H9 (cell line): Measurements from ENCODE around the gene DPP10. TPM values are rescaled to one million over a fixed set of nuclear protein-coding genes. Genes with fewer than 3 reads are reported as not detected.

Source experiments
- DNase-seq: peaks from one replicate; pipeline ENCODE4 v3.0.0-alpha.2; 2017
- H2AFZ ChIP-seq: one replicate; pipeline ENCODE4 v1.6.1; 2013; ENCODE audit warnings: mild to moderate bottlenecking, low read length, control low read depth, moderate library complexity
- H2AK5ac ChIP-seq: 2 replicates; pipeline ENCODE4 v1.6.1; 2013; ENCODE audit warnings: low read length, control low read depth, mixed read lengths; ENCODE audit not compliant: insufficient read length
- H2BK120ac ChIP-seq: one replicate; pipeline ENCODE4 v1.6.1; 2013; ENCODE audit warnings: low read depth, mild to moderate bottlenecking, low read length, control low read depth, inconsistent platforms; ENCODE audit not compliant: poor library complexity, severe bottlenecking
- H2BK12ac ChIP-seq: 2 replicates; pipeline ENCODE4 v1.6.1; 2013; ENCODE audit warnings: low read length, control low read depth, mixed read lengths, low read depth; ENCODE audit not compliant: insufficient read length
- H2BK15ac ChIP-seq: 2 replicates; pipeline ENCODE4 v1.6.1; 2013; ENCODE audit warnings: low read depth, low read length, control low read depth
- H2BK20ac ChIP-seq: one replicate; pipeline ENCODE4 v1.6.1; 2013; ENCODE audit warnings: low read depth, mild to moderate bottlenecking, low read length, control low read depth, inconsistent platforms; ENCODE audit not compliant: poor library complexity, severe bottlenecking
- H2BK5ac ChIP-seq: 2 replicates; pipeline ENCODE4 v1.6.1; 2013; ENCODE audit warnings: low read length, control low read depth, mixed read lengths; ENCODE audit not compliant: insufficient read length
- H3K14ac ChIP-seq: 2 replicates; pipeline ENCODE4 v1.6.1; 2013; ENCODE audit warnings: low read length, control low read depth; ENCODE audit not compliant: insufficient read depth
- H3K18ac ChIP-seq: 2 replicates; pipeline ENCODE4 v1.6.1; 2013; ENCODE audit warnings: low read depth, mild to moderate bottlenecking, mixed read lengths, low read length, control low read depth; ENCODE audit not compliant: insufficient read length
- H3K23ac ChIP-seq: 2 replicates; pipeline ENCODE4 v1.6.1; 2013; ENCODE audit warnings: low read length, control low read depth, mixed read lengths, low read depth; ENCODE audit not compliant: insufficient read length
- H3K23me2 ChIP-seq: 2 replicates; pipeline ENCODE4 v1.6.1; 2013; ENCODE audit warnings: low read depth, mild to moderate bottlenecking, mixed read lengths, low read length, control low read depth; ENCODE audit not compliant: insufficient read length, poor library complexity, severe bottlenecking
- H3K27ac ChIP-seq: 2 replicates; pipeline ENCODE4 v1.5.1; 2013; ENCODE audit warnings: low read length, control low read depth, mixed read lengths, low read depth; ENCODE audit not compliant: insufficient read length
- H3K27me3 ChIP-seq: 2 replicates; pipeline ENCODE4 v1.6.1; 2013; ENCODE audit warnings: low read length, control low read depth, inconsistent platforms; ENCODE audit not compliant: insufficient read depth
- H3K4ac ChIP-seq: 2 replicates; pipeline ENCODE4 v1.6.1; 2013; ENCODE audit warnings: low read depth, mild to moderate bottlenecking, control low read depth, inconsistent platforms, low read length, moderate library complexity
- H3K4me1 ChIP-seq: 2 replicates; pipeline ENCODE4 v1.6.1; 2013; ENCODE audit warnings: low read length, control low read depth, inconsistent platforms; ENCODE audit not compliant: insufficient read depth
- H3K4me2 ChIP-seq: 2 replicates; pipeline ENCODE4 v1.6.1; 2013; ENCODE audit warnings: low read length, control low read depth, mixed read lengths; ENCODE audit not compliant: insufficient read length, insufficient read depth
- H3K56ac ChIP-seq: 2 replicates; pipeline ENCODE4 v1.6.1; 2013; ENCODE audit warnings: low read depth, mild to moderate bottlenecking, mixed read lengths, low read length, control low read depth; ENCODE audit not compliant: insufficient read length
- H3K79me1 ChIP-seq: 2 replicates; pipeline ENCODE4 v1.6.1; 2013; ENCODE audit warnings: low read depth, mild to moderate bottlenecking, moderate library complexity, low read length, control low read depth, inconsistent platforms; ENCODE audit not compliant: insufficient read depth, poor library complexity, severe bottlenecking
- H3K79me2 ChIP-seq: 2 replicates; pipeline ENCODE4 v1.6.1; 2013; ENCODE audit warnings: low read length, control low read depth, inconsistent platforms; ENCODE audit not compliant: insufficient read depth
- H3K9ac ChIP-seq: 2 replicates; pipeline ENCODE4 v1.6.1; 2013; ENCODE audit warnings: low read length, control low read depth, mixed read lengths; ENCODE audit not compliant: insufficient read length; ENCODE audit errors: extremely low read depth
- H3K9me3 ChIP-seq: one replicate; pipeline ENCODE4 v1.6.1; 2013; ENCODE audit warnings: low read depth, low read length, inconsistent platforms; ENCODE audit not compliant: control insufficient read depth
- H3T11ph ChIP-seq: one replicate; pipeline ENCODE4 v1.6.1; 2013; ENCODE audit warnings: mild to moderate bottlenecking, low read length, control low read depth, inconsistent platforms
- H4K20me1 ChIP-seq: one replicate; pipeline ENCODE4 v1.6.1; 2013; ENCODE audit not compliant: control insufficient read depth, insufficient read length, insufficient read depth
- H4K5ac ChIP-seq: 2 replicates; pipeline ENCODE4 v1.6.1; 2013; ENCODE audit warnings: low read depth, mild to moderate bottlenecking, mixed read lengths, low read length, control low read depth; ENCODE audit not compliant: insufficient read length
- H4K8ac ChIP-seq: replicated peaks from 2 replicates; pipeline ENCODE4 v1.6.1; 2013; ENCODE audit warnings: low read length, control low read depth, mixed read lengths, low read depth; ENCODE audit not compliant: insufficient read length
- H4K91ac ChIP-seq: 2 replicates; pipeline ENCODE4 v1.6.1; 2013; ENCODE audit warnings: low read depth, mild to moderate bottlenecking, moderate library complexity, mixed read lengths, low read length, control low read depth; ENCODE audit not compliant: insufficient read length
- H3K27ac Mint-ChIP-seq, 3 experiments: 2 replicates in 2 of 3; 3 replicates in 1 of 3; pipeline ENCODE4 v1.8.0; 2020 to 2021; ENCODE audit warnings: mixed read lengths in 3 of 3, mild to moderate bottlenecking in 1 of 3, moderate library complexity in 1 of 3
- H3K27me3 Mint-ChIP-seq: 2 replicates; pipeline ENCODE4 v1.8.0; 2021; ENCODE audit warnings: low read depth, mild to moderate bottlenecking, moderate library complexity, mixed read lengths
- H3K36me3 Mint-ChIP-seq, 3 experiments: 2 replicates in 2 of 3; 3 replicates in 1 of 3; pipeline ENCODE4 v1.8.0; 2020 to 2021; ENCODE audit warnings: low read depth in 3 of 3, mixed read lengths in 3 of 3; ENCODE audit not compliant: insufficient read depth in 1 of 3
- H3K4me1 Mint-ChIP-seq, 2 experiments: 2 replicates each; pipeline ENCODE4 v1.8.0; 2020; ENCODE audit warnings: mixed read lengths in 2 of 2
- H3K4me3 Mint-ChIP-seq, 2 experiments: 2 replicates in 1 of 2; 3 replicates in 1 of 2; pipeline ENCODE4 v1.8.0; 2020 to 2021; ENCODE audit warnings: mild to moderate bottlenecking in 2 of 2, mixed read lengths in 2 of 2, moderate library complexity in 1 of 2
- H3K9me3 Mint-ChIP-seq, 2 experiments: 2 replicates in 1 of 2; 3 replicates in 1 of 2; pipeline ENCODE4 v1.8.0; 2020; ENCODE audit warnings: mild to moderate bottlenecking in 2 of 2, mixed read lengths in 2 of 2, moderate library complexity in 1 of 2
- WGBS: extraction: QIAGEN DNeasy Blood & Tissue Kit; methylation state at CpG from one replicate; pipeline ENCODE4 v1.1.7; 2013; ENCODE audit warnings: missing lambda C conversion rate, low lambda C conversion rate, mixed read lengths; ENCODE audit not compliant: insufficient read length; ENCODE audit errors: extremely low coverage; 5-methylcytosine and 5-hydroxymethylcytosine counted together
- total RNA-seq: library from RNA; stranded (reverse); gene quantifications from 2 replicates; pipeline ENCODE4 v1.2.1, GENCODE V29; 2021
- TF ChIP-seq, protein P1 (sequence below): fragments of 200-600 bp; sonication (generic); conservative IDR thresholded peaks from 3 replicates; pipeline ENCODE4 v1.8.0; 2021; ENCODE audit warnings: antibody characterized with exemption, mild to moderate bottlenecking

DPP10 gene
- total RNA-seq, 1 experiment from 2014 or later = 11.3 TPM

DNA sequence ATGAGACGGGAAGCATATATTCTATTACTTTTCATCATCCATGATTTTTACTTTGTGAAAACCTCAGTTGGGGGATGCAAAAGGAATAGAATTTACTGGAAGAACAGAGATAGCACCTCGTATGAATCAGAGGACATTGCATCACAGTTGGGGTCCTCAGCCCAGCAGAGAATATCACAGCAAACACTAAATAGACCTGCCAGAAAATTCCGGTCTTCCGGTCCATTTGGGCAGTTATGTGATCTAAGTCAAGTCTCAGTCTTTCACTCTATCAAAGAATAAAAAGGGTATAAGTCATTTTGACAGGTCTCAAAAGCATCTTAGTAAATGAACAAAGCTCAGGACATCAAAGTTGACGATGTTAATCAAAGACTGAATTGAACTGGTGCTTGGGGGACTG is 1100.6 kb downstream of the DPP10 start:
- TF ChIP-seq, protein P1, sequence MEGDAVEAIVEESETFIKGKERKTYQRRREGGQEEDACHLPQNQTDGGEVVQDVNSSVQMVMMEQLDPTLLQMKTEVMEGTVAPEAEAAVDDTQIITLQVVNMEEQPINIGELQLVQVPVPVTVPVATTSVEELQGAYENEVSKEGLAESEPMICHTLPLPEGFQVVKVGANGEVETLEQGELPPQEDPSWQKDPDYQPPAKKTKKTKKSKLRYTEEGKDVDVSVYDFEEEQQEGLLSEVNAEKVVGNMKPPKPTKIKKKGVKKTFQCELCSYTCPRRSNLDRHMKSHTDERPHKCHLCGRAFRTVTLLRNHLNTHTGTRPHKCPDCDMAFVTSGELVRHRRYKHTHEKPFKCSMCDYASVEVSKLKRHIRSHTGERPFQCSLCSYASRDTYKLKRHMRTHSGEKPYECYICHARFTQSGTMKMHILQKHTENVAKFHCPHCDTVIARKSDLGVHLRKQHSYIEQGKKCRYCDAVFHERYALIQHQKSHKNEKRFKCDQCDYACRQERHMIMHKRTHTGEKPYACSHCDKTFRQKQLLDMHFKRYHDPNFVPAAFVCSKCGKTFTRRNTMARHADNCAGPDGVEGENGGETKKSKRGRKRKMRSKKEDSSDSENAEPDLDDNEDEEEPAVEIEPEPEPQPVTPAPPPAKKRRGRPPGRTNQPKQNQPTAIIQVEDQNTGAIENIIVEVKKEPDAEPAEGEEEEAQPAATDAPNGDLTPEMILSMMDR = no peak
- Histone ChIP-seq H2BK15ac (no peak overlapping the region), H3K79me1 (no peaks in the 10 kb centered on the region), H3K56ac (no peak overlapping the region), H2BK12ac (no peak overlapping the region), H2BK5ac (no peak overlapping the region), H3K4me2 (no peak overlapping the region), H2BK20ac (no peak overlapping the region), H4K5ac (no peak overlapping the region), H4K20me1 (no peaks in the 10 kb centered on the region), H3K79me2 (no peaks in the 10 kb centered on the region), H3K18ac (no peak overlapping the region), H4K91ac (no peak overlapping the region), H3K4ac (no peak overlapping the region), H3K9me3 (no peaks in the 10 kb centered on the region), H2AFZ (no peak overlapping the region), H3K27me3 (no peaks in the 10 kb centered on the region), H3K14ac (no peak overlapping the region), H3K9ac (no peak overlapping the region), H3K23ac (no peak overlapping the region), H2AK5ac (no peak overlapping the region), H3K27ac (no peak overlapping the region), H3K23me2 (no peaks in the 10 kb centered on the region), H3K4me1 (peaks cover 5% of the 10 kb centered on the region; the same call in 1 of the 2 replicates), H2BK120ac (no peak overlapping the region), H4K8ac (no peak overlapping the region), H3T11ph (no peak overlapping the region)
- Mint-ChIP-seq H3K27ac (no peak overlapping the region), H3K9me3 (no peaks in the 10 kb centered on the region), H3K4me3 (no peak overlapping the region), H3K27me3 (no peaks in the 10 kb centered on the region), H3K36me3 (no peaks in the 10 kb centered on the region), H3K4me1 (peaks cover 25 to 26% of the 10 kb centered on the region in 2 experiments)
- WGBS = no CpG with 5 or more reads among the region's 5 CpGs
- no peak for DNase-seq
